ENCODE results near the gene LMTK2.

DNA sequence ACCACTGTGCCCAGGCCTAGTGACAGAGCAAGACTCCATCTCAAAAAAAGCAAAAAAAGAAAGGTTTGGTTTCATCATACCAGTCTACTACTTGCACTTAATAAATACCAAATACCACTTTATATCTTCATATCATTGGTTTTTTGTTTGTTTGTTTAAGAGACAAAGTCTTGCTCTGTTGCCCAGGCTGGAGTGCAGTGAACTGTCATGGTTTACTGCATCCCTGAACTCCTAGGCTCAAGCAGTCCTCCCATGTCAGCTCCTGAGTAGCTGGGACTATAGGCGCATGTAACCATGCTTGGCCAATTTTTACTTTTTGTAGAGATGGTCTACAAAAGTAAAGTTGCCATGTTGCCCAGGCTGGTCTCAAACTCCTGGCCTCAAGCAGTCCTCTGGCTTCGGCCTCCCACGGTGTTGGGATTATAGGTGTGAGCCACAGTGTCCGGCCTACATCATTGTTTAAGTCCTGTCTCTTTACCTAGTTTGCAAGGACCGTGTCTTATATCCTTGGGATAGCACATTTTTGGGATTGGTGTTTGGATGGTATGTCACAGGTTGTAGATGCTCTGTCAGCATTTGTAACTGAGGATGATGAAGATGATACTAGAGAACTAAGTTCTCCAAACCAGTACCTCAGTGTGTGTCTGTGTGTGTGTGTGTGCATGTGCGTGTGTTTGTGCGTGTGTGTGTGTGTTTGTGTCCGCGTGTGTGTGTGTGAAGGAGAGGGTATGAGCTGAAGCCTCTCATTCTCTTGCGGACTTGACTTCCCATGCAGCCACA, 9.3 kb downstream of the LMTK2 start:
- TF ChIP-seq, protein P1, sequence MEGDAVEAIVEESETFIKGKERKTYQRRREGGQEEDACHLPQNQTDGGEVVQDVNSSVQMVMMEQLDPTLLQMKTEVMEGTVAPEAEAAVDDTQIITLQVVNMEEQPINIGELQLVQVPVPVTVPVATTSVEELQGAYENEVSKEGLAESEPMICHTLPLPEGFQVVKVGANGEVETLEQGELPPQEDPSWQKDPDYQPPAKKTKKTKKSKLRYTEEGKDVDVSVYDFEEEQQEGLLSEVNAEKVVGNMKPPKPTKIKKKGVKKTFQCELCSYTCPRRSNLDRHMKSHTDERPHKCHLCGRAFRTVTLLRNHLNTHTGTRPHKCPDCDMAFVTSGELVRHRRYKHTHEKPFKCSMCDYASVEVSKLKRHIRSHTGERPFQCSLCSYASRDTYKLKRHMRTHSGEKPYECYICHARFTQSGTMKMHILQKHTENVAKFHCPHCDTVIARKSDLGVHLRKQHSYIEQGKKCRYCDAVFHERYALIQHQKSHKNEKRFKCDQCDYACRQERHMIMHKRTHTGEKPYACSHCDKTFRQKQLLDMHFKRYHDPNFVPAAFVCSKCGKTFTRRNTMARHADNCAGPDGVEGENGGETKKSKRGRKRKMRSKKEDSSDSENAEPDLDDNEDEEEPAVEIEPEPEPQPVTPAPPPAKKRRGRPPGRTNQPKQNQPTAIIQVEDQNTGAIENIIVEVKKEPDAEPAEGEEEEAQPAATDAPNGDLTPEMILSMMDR (conservative IDR thresholded peaks at IDR 0.05 in 1 of 2, IDR thresholded peaks at IDR 0.05 in 1 of 2; ENCODE audit: low read depth in 1 of 2, low read length in 2 of 2): no peak
- TF ChIP-seq EZH2 (IDR thresholded peaks at IDR 0.05; ENCODE audit: low read length, missing control alignments): no peak

Measured in fibroblast of lung (primary cell).